ENCODE measurements around the gene STK32A.

GRCh38 chr5:147432323-147432722, 197.5 kb downstream of the STK32A start:
- TF ChIP-seq CTCF (conservative IDR thresholded peaks at IDR 0.05) (no peak), ZFX (IDR thresholded peaks at IDR 0.05) (no peak)

Measured in C4-2B (cell line).